Measurements from ENCODE around the gene SETD6.

GRCh38 chr16:58466396-58466795 is 48.9 kb upstream of the SETD6 start:
- TF ChIP-seq CTCF (IDR thresholded peaks at IDR 0.05) (no peak), POLR2A (IDR thresholded peaks at IDR 0.05) (no peak)
